Epithelial cell of proximal tubule (primary cell): ENCODE results near the gene CTIF. TPM values are rescaled to one million over a fixed set of nuclear protein-coding genes. Genes with fewer than 3 reads are reported as not detected.
A peak's percentile ranks its signal among the peaks of the same experiment; 100 is the strongest.

Source experiments
- DNase-seq: peaks from one replicate; pipeline ENCODE4 v3.0.0-alpha.2; 2011; ENCODE audit warnings: low read depth
- H3K4me3 ChIP-seq: 2 replicates; pipeline ENCODE4 v1.5.1; 2011; ENCODE audit warnings: low read depth, mild to moderate bottlenecking, low read length
- CTCF ChIP-seq: conservative IDR thresholded peaks from 2 replicates; pipeline ENCODE4 v1.5.1; 2012; ENCODE audit warnings: low read depth, mild to moderate bottlenecking, low read length
- total RNA-seq: library from RNA; depleted of rRNA; stranded (reverse); fragments of >200 nt; gene quantifications from 2 replicates; pipeline ENCODE4 v1.2.3, GENCODE V29; 2015

Gene CTIF
- total RNA-seq, 1 donor from 2014 or later: 12.9 TPM

DNA sequence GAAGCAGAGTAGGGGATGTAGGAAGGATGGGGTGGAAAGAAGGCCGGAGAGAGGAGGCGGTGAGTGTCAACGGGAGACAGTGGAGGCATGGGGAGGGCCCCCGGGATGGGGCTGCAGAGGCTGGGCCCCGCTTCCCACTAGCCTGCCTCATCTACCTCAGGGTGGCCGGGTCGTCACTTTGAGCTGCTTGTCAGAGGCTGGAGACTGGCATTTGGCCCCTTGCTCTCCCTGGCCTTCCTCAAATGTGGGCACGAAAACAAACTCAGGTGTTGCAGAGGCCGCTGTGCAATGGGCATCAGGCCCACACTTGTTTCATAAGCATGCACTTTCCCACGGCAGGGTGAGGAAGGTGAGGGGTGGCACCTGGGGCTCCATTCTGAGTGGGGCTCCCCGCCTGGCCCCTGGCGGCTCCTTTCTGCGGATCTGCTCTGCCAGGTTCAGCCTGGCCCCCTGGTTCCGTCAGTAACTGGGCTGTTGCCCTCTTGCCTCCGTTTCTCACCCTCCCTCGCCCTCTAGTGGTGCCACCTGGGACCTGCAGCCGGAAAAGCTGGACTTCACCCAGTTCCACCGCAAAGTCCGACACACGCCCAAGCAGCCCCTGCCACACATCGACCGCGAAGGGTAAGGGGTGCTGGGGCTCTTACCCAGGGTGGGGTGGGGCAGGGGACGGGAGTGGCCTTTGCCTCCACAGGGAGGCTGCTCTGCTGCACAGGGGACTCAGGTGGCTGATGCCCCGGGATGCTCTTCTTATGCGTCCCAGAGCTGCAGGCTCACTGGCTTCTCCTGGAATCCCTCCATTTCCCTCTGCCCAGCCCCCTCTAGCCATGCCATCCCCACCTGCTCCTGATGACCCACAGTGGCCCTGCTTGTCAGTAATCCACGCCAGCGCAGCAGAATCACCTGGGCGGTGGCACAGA, 125.4 kb downstream of the CTIF start:
- no peak for DNase-seq
- no peak overlapping the region for H3K4me3 ChIP-seq
- TF ChIP-seq CTCF: peak; percentile 86

- no peak overlapping the region for H3K4me3 ChIP-seq
- no peak for TF ChIP-seq CTCF
Measured at GRCh38 chr18:48665654-48666053, 126.8 kb downstream of the CTIF start.

GRCh38 chr18:48666613-48667012, 127.8 kb downstream of the CTIF start:
- no peak overlapping the region for H3K4me3 ChIP-seq
- TF ChIP-seq CTCF: no peak
- no peak for DNase-seq

More at GRCh38 chr18:48665654-48666053, 126.8 kb downstream of the CTIF start:
- no peak for DNase-seq

- peak; percentile 45 for TF ChIP-seq CTCF
- H3K4me3 ChIP-seq: no peak overlapping the region
- no peak for DNase-seq
Measured at GRCh38 chr18:48667276-48668254, 128.7 kb downstream of the CTIF start.

GRCh38 chr18:48668466-48669179, 129.8 kb downstream of the CTIF start:
- DNase-seq: no peak
- H3K4me3 ChIP-seq: no peak overlapping the region
- TF ChIP-seq CTCF: no peak

DNA sequence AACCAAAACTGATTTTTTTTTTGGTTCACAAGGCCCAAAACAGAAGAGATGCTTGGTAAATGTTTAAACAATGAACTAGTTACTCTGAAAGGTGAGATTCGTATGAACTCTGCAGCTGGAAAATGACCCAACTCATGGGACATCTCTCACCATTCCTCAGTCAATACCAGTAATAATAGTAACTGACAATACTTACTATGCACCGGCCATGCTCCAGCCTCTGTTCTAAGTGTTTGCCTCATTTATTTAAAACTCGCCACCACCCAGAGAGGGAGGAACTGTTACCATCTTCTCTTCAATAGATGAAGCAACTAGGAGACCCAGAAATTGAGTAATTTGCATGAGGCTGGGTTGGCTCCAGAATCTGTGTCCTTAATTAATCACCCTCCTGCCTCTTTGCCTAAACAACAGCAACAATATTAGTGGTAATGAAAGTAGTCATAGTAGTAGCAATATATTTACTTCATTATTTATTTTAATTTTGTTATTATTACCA, 130.4 kb downstream of the CTIF start:
- H3K4me3 ChIP-seq: no peak overlapping the region
- DNase-seq: no peak
- no peak for TF ChIP-seq CTCF
